Measurements from ENCODE around the gene GJA5.
"Not testable (repeated sequence)": the region's sequence is repeated elsewhere in the genome, so short reads cannot be mapped to it uniquely, and the experiment has no call there.

GJA5 gene

GRCh38 chr1:147738129-147738528 is 22.3 kb downstream of the GJA5 start:
- TF ChIP-seq FOXM1 (IDR thresholded peaks at IDR 0.05; ENCODE audit: borderline replicate concordance) (no peak), ELF4 (IDR thresholded peaks at IDR 0.05) (no peak), CTBP1 (IDR thresholded peaks at IDR 0.05; ENCODE audit: borderline replicate concordance) (no peak), SUZ12 (IDR thresholded peaks at IDR 0.05) (no peak), PKNOX1 (IDR thresholded peaks at IDR 0.05) (no peak), ZNF384 (IDR thresholded peaks at IDR 0.05) (no peak), ARNT (IDR thresholded peaks at IDR 0.05) (no peak), LEF1 (IDR thresholded peaks at IDR 0.05; ENCODE audit: borderline replicate concordance) (no peak), TARDBP (IDR thresholded peaks at IDR 0.05) (no peak), NFRKB (IDR thresholded peaks at IDR 0.05) (no peak), L3MBTL2 (conservative IDR thresholded peaks at IDR 0.05) (no peak), FOXK2 (IDR thresholded peaks at IDR 0.05) (no peak), BHLHE40 (IDR thresholded peaks at IDR 0.05; ENCODE audit: borderline replicate concordance) (no peak), HDGF (IDR thresholded peaks at IDR 0.05; ENCODE audit: borderline replicate concordance) (no peak)
- CTCF ChIA-PET = no interaction called here

GRCh38 chr1:147736883-147737282 is 23.5 kb downstream of the GJA5 start:
- CTCF ChIA-PET = interaction anchor here (0.5 kb wide), 1 partner anchor 155 kb away, joined by 7 read pairs; no protein-coding TSS in a partner anchor

More at GRCh38 chr1:147738129-147738528, 22.3 kb downstream of the GJA5 start:
- DNase-seq (ENCODE audit: extremely low spot score) = no peak
- POLR2A ChIA-PET = no interaction called here

GRCh38 chr1:147735423-147735822 is 25.0 kb downstream of the GJA5 start:
- DNase-seq (ENCODE audit: extremely low spot score) = no peak
- ChIA-PET CTCF (interaction anchor here (0.9 kb wide), 1 partner anchor 158 kb away, joined by 3 read pairs; no protein-coding TSS in a partner anchor), POLR2A (interaction anchor here (0.6 kb wide), 1 partner anchor 9 kb away, joined by 3 read pairs; no protein-coding TSS in a partner anchor)
- TF ChIP-seq PKNOX1 (IDR thresholded peaks at IDR 0.05) (no peak), BHLHE40 (IDR thresholded peaks at IDR 0.05; ENCODE audit: borderline replicate concordance) (no peak), SUZ12 (IDR thresholded peaks at IDR 0.05) (no peak), FOXK2 (IDR thresholded peaks at IDR 0.05) (no peak), ELF4 (IDR thresholded peaks at IDR 0.05) (no peak), NFRKB (IDR thresholded peaks at IDR 0.05) (no peak), TARDBP (IDR thresholded peaks at IDR 0.05) (no peak), HDGF (IDR thresholded peaks at IDR 0.05; ENCODE audit: borderline replicate concordance) (no peak), CTBP1 (IDR thresholded peaks at IDR 0.05; ENCODE audit: borderline replicate concordance) (no peak), ZNF384 (IDR thresholded peaks at IDR 0.05) (no peak), FOXA1 (IDR thresholded peaks at IDR 0.05) (no peak)

More at GRCh38 chr1:147736883-147737282, 23.5 kb downstream of the GJA5 start:
- no peak for TF ChIP-seq FOXK2 (IDR thresholded peaks at IDR 0.05)
- no peak for TF ChIP-seq SP1 (IDR thresholded peaks at IDR 0.05)
- no peak for TF ChIP-seq FOXM1 (IDR thresholded peaks at IDR 0.05; ENCODE audit: borderline replicate concordance)
- TF ChIP-seq L3MBTL2 (conservative IDR thresholded peaks at IDR 0.05) = no peak
- POLR2A ChIA-PET = interaction anchor here (0.8 kb wide), 1 partner anchor 10 kb away, joined by 3 read pairs; no protein-coding TSS in a partner anchor
- no peak for DNase-seq (ENCODE audit: extremely low spot score)

GRCh38 chr1:147734291-147734841 is 26.0 kb downstream of the GJA5 start:
- CTCF ChIA-PET; POLR2A ChIA-PET; DNase-seq (ENCODE audit: extremely low spot score): not testable (repeated sequence)

GRCh38 chr1:147729315-147729714 is 31.1 kb downstream of the GJA5 start:
- TF ChIP-seq HDGF (IDR thresholded peaks at IDR 0.05; ENCODE audit: borderline replicate concordance) (no peak), CTBP1 (IDR thresholded peaks at IDR 0.05; ENCODE audit: borderline replicate concordance) (no peak), SP1 (IDR thresholded peaks at IDR 0.05) (no peak), FOXK2 (IDR thresholded peaks at IDR 0.05) (no peak), PKNOX1 (IDR thresholded peaks at IDR 0.05) (no peak)
- no peak for DNase-seq (ENCODE audit: extremely low spot score)
- POLR2A ChIA-PET = no interaction called here
- CTCF ChIA-PET = no interaction called here

- no peak for TF ChIP-seq FOXA1 (IDR thresholded peaks at IDR 0.05)
- CTCF ChIA-PET = no interaction called here
- POLR2A ChIA-PET = no interaction called here
- DNase-seq (ENCODE audit: extremely low spot score) = no peak
Observed at GRCh38 chr1:147726168-147726567, 34.2 kb downstream of the GJA5 start.

- CTCF ChIA-PET = interaction anchor here (5.4 kb wide), 1 partner anchor 167 kb away, joined by 32 read pairs; no protein-coding TSS in a partner anchor
- no peak for DNase-seq (ENCODE audit: extremely low spot score)
- TF ChIP-seq ZNF384 (IDR thresholded peaks at IDR 0.05) = no peak
- no peak for TF ChIP-seq FOXA1 (IDR thresholded peaks at IDR 0.05)
- no peak for TF ChIP-seq FOXK2 (IDR thresholded peaks at IDR 0.05)
- no peak for TF ChIP-seq HDGF (IDR thresholded peaks at IDR 0.05; ENCODE audit: borderline replicate concordance)
- no peak for TF ChIP-seq NFRKB (IDR thresholded peaks at IDR 0.05)
- no peak for TF ChIP-seq FOXM1 (IDR thresholded peaks at IDR 0.05; ENCODE audit: borderline replicate concordance)
- TF ChIP-seq PKNOX1 (IDR thresholded peaks at IDR 0.05) = no peak
- no peak for TF ChIP-seq ARNT (IDR thresholded peaks at IDR 0.05)
- no peak for TF ChIP-seq SP1 (IDR thresholded peaks at IDR 0.05)
- TF ChIP-seq L3MBTL2 (conservative IDR thresholded peaks at IDR 0.05) = no peak
- TF ChIP-seq BHLHE40 (IDR thresholded peaks at IDR 0.05; ENCODE audit: borderline replicate concordance) = no peak
- no peak for TF ChIP-seq LEF1 (IDR thresholded peaks at IDR 0.05; ENCODE audit: borderline replicate concordance)
- no peak for TF ChIP-seq TARDBP (IDR thresholded peaks at IDR 0.05)
- POLR2A ChIA-PET = no interaction called here
Observed at GRCh38 chr1:147725685-147726084, 34.7 kb downstream of the GJA5 start.

Measured in HEK293T (cell line).